GM23248 (cell line): ENCODE results near the gene MYLIP. TPM values are rescaled to one million over a fixed set of nuclear protein-coding genes. Genes with fewer than 3 reads are reported as not detected.

ENCODE experiments used
- DNase-seq: peaks from one replicate; pipeline ENCODE4 v3.0.0-alpha.2; 2015
- H2AFZ ChIP-seq: fragments of 200-600 bp; sonication (generic); 2 replicates; pipeline ENCODE4 v1.6.1; 2016; ENCODE audit warnings: antibody characterized with exemption
- H3F3A ChIP-seq: fragments of 200-600 bp; sonication (generic); 2 replicates; pipeline ENCODE4 v1.6.1; 2016; ENCODE audit warnings: mild to moderate bottlenecking, antibody characterized with exemption, mixed run types; ENCODE audit not compliant: insufficient read depth
- H3K27ac ChIP-seq: fragments of 200-600 bp; sonication (generic); 2 replicates; pipeline ENCODE4 v1.5.1; 2016; ENCODE audit warnings: mild to moderate bottlenecking
- H3K27me3 ChIP-seq: fragments of 200-600 bp; sonication (generic); replicated peaks from 2 replicates; pipeline ENCODE4 v1.6.1; 2016; ENCODE audit warnings: mild to moderate bottlenecking; ENCODE audit not compliant: insufficient read depth
- H3K36me3 ChIP-seq: fragments of 200-600 bp; sonication (generic); 2 replicates; pipeline ENCODE4 v1.6.1; 2016; ENCODE audit warnings: low read depth, mild to moderate bottlenecking
- H3K4me1 ChIP-seq: fragments of 200-600 bp; sonication (generic); 2 replicates; pipeline ENCODE4 v1.6.1; 2016; ENCODE audit warnings: mild to moderate bottlenecking; ENCODE audit not compliant: insufficient read depth
- H3K4me2 ChIP-seq: fragments of 200-600 bp; sonication (generic); one replicate; pipeline ENCODE4 v1.6.1; 2016; ENCODE audit warnings: mild to moderate bottlenecking; ENCODE audit not compliant: unreplicated experiment
- H3K4me3 ChIP-seq: fragments of 200-600 bp; sonication (generic); 2 replicates; pipeline ENCODE4 v1.5.1; 2016; ENCODE audit warnings: mild to moderate bottlenecking
- H3K79me2 ChIP-seq: fragments of 200-600 bp; sonication (generic); 2 replicates; pipeline ENCODE4 v1.6.1; 2016; ENCODE audit warnings: mild to moderate bottlenecking; ENCODE audit not compliant: insufficient read depth
- H3K9ac ChIP-seq: fragments of 200-600 bp; sonication (generic); 2 replicates; pipeline ENCODE4 v1.6.1; 2016; ENCODE audit warnings: mild to moderate bottlenecking
- H3K9me2 ChIP-seq: fragments of 200-600 bp; sonication (generic); 2 replicates; pipeline ENCODE4 v1.6.1; 2016; ENCODE audit warnings: mixed run types, mild to moderate bottlenecking, moderate library complexity; ENCODE audit not compliant: insufficient read depth
- H3K9me3 ChIP-seq: fragments of 200-600 bp; sonication (generic); one replicate; pipeline ENCODE4 v1.6.1; 2017; ENCODE audit warnings: low read depth
- H4K20me1 ChIP-seq: fragments of 200-600 bp; sonication (generic); 2 replicates; pipeline ENCODE4 v1.6.0; 2016; ENCODE audit not compliant: insufficient read depth
- EZH2 ChIP-seq: fragments of 200-600 bp; sonication (generic); IDR thresholded peaks from 2 replicates; pipeline ENCODE4 v1.6.1; 2018; ENCODE audit warnings: antibody characterized with exemption, mild to moderate bottlenecking; ENCODE audit not compliant: insufficient read depth, poor library complexity, severe bottlenecking
- EZH2phosphoT487 ChIP-seq: fragments of 200-600 bp; sonication (generic); IDR thresholded peaks from 2 replicates; pipeline ENCODE4 v1.6.1; 2018; ENCODE audit warnings: antibody characterized with exemption, moderate library complexity, mild to moderate bottlenecking, low read depth; ENCODE audit not compliant: insufficient read depth
- WGBS, 2 experiments: methylation state at CpG; one replicate each; pipeline ENCODE4 v1.1.6; 2015 to 2017; ENCODE audit warnings: low lambda C conversion rate in 2 of 2, low coverage in 1 of 2; ENCODE audit errors: missing lambda C conversion rate in 2 of 2; 5-methylcytosine and 5-hydroxymethylcytosine counted together
- in situ Hi-C: fragments of 300-500 bp; cut with MboI; formaldehyde crosslinking; loops from 2 replicates; pipeline ENCODE4 v1.15.0; 2020
- polyA plus RNA-seq: library from polyadenylated mRNA; unstranded; fragments of >200 nt; fragmentation: Nextera tagmentation; extraction: Ambion mirVana; gene quantifications from 2 replicates; pipeline ENCODE4 v1.2.1, GENCODE V29; 2016
- total RNA-seq: library from RNA; depleted of rRNA; stranded (reverse); fragments of >200 nt; shearing (Covaris generic); gene quantifications from 2 replicates; pipeline ENCODE4 v1.2.3, GENCODE V29; 2014

The MYLIP gene
- total and polyA plus RNA-seq, 2 experiments from 2014 or later, result 1.7 to 1.9 TPM

GRCh38 chr6:16106991-16107787, 21.7 kb upstream of the MYLIP start:
- Histone ChIP-seq H3F3A (0 out of 2 replicates have a peak, but pooled peaks cover 3% of the 10 kb centered on the region), H3K9me3 (no peaks in the 10 kb centered on the region), H3K9ac (no peak overlapping the region), H3K27me3 (peaks cover 5% of the 10 kb centered on the region), H3K9me2 (no peaks in the 10 kb centered on the region), H3K36me3 (no peaks in the 10 kb centered on the region), H3K79me2 (no peaks in the 10 kb centered on the region), H4K20me1 (no peaks in the 10 kb centered on the region), H3K4me3 (no peak overlapping the region), H3K4me1 (no peaks in the 10 kb centered on the region), H3K27ac (no peak overlapping the region), H3K4me2 (no peak overlapping the region), H2AFZ (no peak overlapping the region)
- WGBS, 2 experiments, result 86 to 91% methylated on average over 8 of the region's 8 CpGs
- TF ChIP-seq EZH2phosphoT487 (no peak), EZH2 (no peak)
- in situ Hi-C loops, result no loop called here
- no peak for DNase-seq

GRCh38 chr6:16108419-16108818, 20.5 kb upstream of the MYLIP start:
- Histone ChIP-seq H3K36me3 (no peaks in the 10 kb centered on the region), H3K9ac (no peak overlapping the region), H3K27ac (no peak overlapping the region), H3K4me1 (no peaks in the 10 kb centered on the region), H3K9me3 (no peaks in the 10 kb centered on the region), H4K20me1 (no peaks in the 10 kb centered on the region), H3K79me2 (no peaks in the 10 kb centered on the region), H3K4me3 (no peak overlapping the region), H3K9me2 (no peaks in the 10 kb centered on the region), H3K27me3 (peaks cover under 1% of the 10 kb centered on the region; the same call in 1 of the 2 replicates), H3K4me2 (no peak overlapping the region), H3F3A (0 out of 2 replicates have a peak, but pooled peaks cover 3% of the 10 kb centered on the region), H2AFZ (no peak overlapping the region)
- in situ Hi-C loops, result no loop called here
- no peak for TF ChIP-seq EZH2
- TF ChIP-seq EZH2phosphoT487, result no peak
- WGBS, 2 experiments, result 69 to 72% methylated on average over 5 of the region's 5 CpGs
- no peak for DNase-seq

GRCh38 chr6:16108921-16109658, 19.8 kb upstream of the MYLIP start:
- Histone ChIP-seq H3K9ac (no peak overlapping the region), H3K27ac (no peak overlapping the region), H3K36me3 (no peaks in the 10 kb centered on the region), H3K4me1 (no peaks in the 10 kb centered on the region), H3K9me3 (no peaks in the 10 kb centered on the region), H2AFZ (no peak overlapping the region), H3K4me2 (no peak overlapping the region), H3K4me3 (no peak overlapping the region), H3K9me2 (no peaks in the 10 kb centered on the region), H4K20me1 (no peaks in the 10 kb centered on the region), H3K79me2 (no peaks in the 10 kb centered on the region), H3F3A (0 out of 2 replicates have a peak, but pooled peaks cover 3% of the 10 kb centered on the region), H3K27me3 (peaks cover 7% of the 10 kb centered on the region; the same call in 1 of the 2 replicates)
- no peak for DNase-seq
- TF ChIP-seq EZH2phosphoT487 (no peak), EZH2 (no peak)
- in situ Hi-C loops, result no loop called here
- 77 to 83% methylated on average over 5 of the region's 5 CpGs for WGBS, 2 experiments

DNA sequence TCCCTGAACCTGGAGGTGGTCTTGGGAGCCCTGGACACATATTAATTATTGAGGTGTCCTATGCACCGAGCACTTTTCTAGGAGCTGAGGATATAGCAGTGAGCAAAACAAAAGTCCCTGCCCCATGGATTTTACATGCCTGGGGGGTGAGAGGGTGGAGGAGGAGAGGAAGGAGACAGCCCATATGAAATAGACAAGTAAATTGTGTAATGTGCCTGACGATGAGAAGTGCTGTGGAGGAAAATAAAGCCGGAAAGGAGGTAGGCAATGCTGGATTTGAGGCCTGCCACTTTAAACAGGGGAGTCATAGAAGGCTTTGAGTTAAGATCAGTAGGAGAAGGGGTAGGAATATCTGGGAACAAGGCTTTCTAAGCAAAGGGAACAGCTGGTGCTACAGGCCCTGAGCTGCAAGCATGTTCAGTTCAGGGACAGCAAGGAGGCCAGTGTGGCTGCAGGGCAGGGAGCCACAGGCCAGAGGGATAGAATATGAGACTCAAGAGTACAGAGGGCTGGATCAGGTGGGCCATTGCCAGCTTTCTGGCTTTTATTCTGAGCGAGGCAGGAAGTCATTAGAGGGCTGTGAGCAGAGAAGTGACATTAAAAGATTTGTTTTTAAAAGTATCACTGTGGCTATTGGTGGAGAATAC, 19.1 kb upstream of the MYLIP start:
- Histone ChIP-seq H3K79me2 (no peaks in the 10 kb centered on the region), H3F3A (0 out of 2 replicates have a peak, but pooled peaks cover 3% of the 10 kb centered on the region), H3K4me3 (no peak overlapping the region), H3K9me3 (no peaks in the 10 kb centered on the region), H3K36me3 (no peaks in the 10 kb centered on the region), H3K9ac (no peak overlapping the region), H4K20me1 (no peaks in the 10 kb centered on the region), H3K27ac (no peak overlapping the region), H3K27me3 (peaks cover 11% of the 10 kb centered on the region; the same call in 1 of the 2 replicates), H3K4me2 (no peak overlapping the region), H3K9me2 (no peaks in the 10 kb centered on the region), H3K4me1 (no peaks in the 10 kb centered on the region), H2AFZ (no peak overlapping the region)
- 42 to 43% methylated on average over 4 of the region's 4 CpGs for WGBS, 2 experiments
- no peak for TF ChIP-seq EZH2
- no peak for TF ChIP-seq EZH2phosphoT487
- DNase-seq, result no peak
- in situ Hi-C loops, result no loop called here
